ENCODE results near the gene PI4KA.

The PI4KA gene

GRCh38 chr22:20814221-20814808 is 44.3 kb downstream of the PI4KA start:
- no peak for DNase-seq

GRCh38 chr22:20813056-20813455 is 45.6 kb downstream of the PI4KA start:
- DNase-seq: no peak

GRCh38 chr22:20811971-20812660 is 46.5 kb downstream of the PI4KA start:
- no peak for DNase-seq

GRCh38 chr22:20811171-20811570 is 47.4 kb downstream of the PI4KA start:
- no peak for DNase-seq

- DNase-seq: no peak
Observed at GRCh38 chr22:20810645-20811044, 48.0 kb downstream of the PI4KA start.

GRCh38 chr22:20809538-20810185 is 48.9 kb downstream of the PI4KA start:
- no peak for DNase-seq

GRCh38 chr22:20808844-20809243 is 49.8 kb downstream of the PI4KA start:
- no peak for DNase-seq

- DNase-seq: no peak
Observed at GRCh38 chr22:20807315-20807752, 51.3 kb downstream of the PI4KA start.

GRCh38 chr22:20805972-20806471 is 52.6 kb downstream of the PI4KA start:
- DNase-seq: no peak

- DNase-seq: no peak
Observed at GRCh38 chr22:20804650-20805049, 54.0 kb downstream of the PI4KA start.

- no peak for DNase-seq
Observed at GRCh38 chr22:20803696-20804324, 54.8 kb downstream of the PI4KA start.

GRCh38 chr22:20802922-20803553 is 55.6 kb downstream of the PI4KA start:
- no peak for DNase-seq

- no peak for DNase-seq
Observed at GRCh38 chr22:20802452-20802851, 56.2 kb downstream of the PI4KA start.

GRCh38 chr22:20799449-20799848 is 59.2 kb downstream of the PI4KA start:
- DNase-seq: no peak

- DNase-seq: no peak
Observed at GRCh38 chr22:20798974-20799373, 59.6 kb downstream of the PI4KA start.

- no peak for DNase-seq
Observed at GRCh38 chr22:20798218-20798617, 60.4 kb downstream of the PI4KA start.

- no peak for DNase-seq
Observed at GRCh38 chr22:20796731-20797130, 61.9 kb downstream of the PI4KA start.

- no peak for DNase-seq
Observed at GRCh38 chr22:20794650-20795413, 63.8 kb downstream of the PI4KA start.

GRCh38 chr22:20793748-20794649 is 64.6 kb downstream of the PI4KA start:
- no peak for DNase-seq

GRCh38 chr22:20792966-20793728 is 65.5 kb downstream of the PI4KA start:
- DNase-seq: no peak

Data from NCI-H146 (cell line).